Nephron (organoid): ENCODE results near the gene SCN1A.
"Not testable (repeated sequence)": the region's sequence is repeated elsewhere in the genome, so short reads cannot be mapped to it uniquely, and the experiment has no call there.

Source experiments
- H3K27ac Mint-ChIP-seq, 3 experiments: 2 replicates each; pipeline ENCODE4 v1.8.0; 2020; ENCODE audit warnings: mixed read lengths in 3 of 3, mild to moderate bottlenecking in 2 of 3, moderate library complexity in 1 of 3
- H3K27me3 Mint-ChIP-seq: 2 replicates; pipeline ENCODE4 v1.8.0; 2021; ENCODE audit warnings: low read depth, mild to moderate bottlenecking, moderate library complexity, mixed read lengths
- H3K36me3 Mint-ChIP-seq: 2 replicates; pipeline ENCODE4 v1.8.0; 2020; ENCODE audit warnings: low read depth, mixed read lengths
- H3K4me1 Mint-ChIP-seq: 2 replicates; pipeline ENCODE4 v1.8.0; 2020; ENCODE audit warnings: mixed read lengths
- H3K4me3 Mint-ChIP-seq, 3 experiments: 2 replicates each; pipeline ENCODE4 v1.8.0; 2020; ENCODE audit warnings: mild to moderate bottlenecking in 3 of 3, mixed read lengths in 3 of 3, moderate library complexity in 2 of 3
- H3K9me3 Mint-ChIP-seq: 2 replicates; pipeline ENCODE4 v1.8.0; 2020; ENCODE audit warnings: mixed read lengths
- TF ChIP-seq, protein P1 (sequence below), 3 experiments: fragments of 200-600 bp; sonication (generic); IDR thresholded peaks; one replicate each; pipeline ENCODE4 v1.5.0; 2021; ENCODE audit warnings: antibody characterized with exemption in 3 of 3; ENCODE audit not compliant: unreplicated experiment in 3 of 3

SCN1A gene

DNA sequence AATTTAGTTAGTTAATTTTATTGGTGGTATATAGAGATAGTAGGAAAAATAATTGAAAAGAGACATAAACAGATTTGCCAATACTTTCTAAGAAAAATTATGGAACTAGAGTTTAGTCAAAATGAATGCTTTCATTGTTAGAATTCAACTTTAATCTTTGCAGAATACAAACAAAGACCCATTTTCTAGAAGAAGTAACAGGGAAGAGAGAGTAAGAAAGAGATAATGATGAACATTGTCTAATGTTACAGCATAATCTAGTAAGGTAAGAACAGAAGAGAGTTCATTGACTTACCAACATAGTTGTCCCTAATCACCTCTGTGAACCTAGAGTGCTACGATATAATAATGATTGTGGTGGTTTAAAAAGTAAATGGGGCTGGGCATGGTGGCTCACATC, 23.7 kb downstream of the SCN1A start:
- H3K27me3 Mint-ChIP-seq: no peaks in the 10 kb centered on the region
- H3K9me3 Mint-ChIP-seq: peaks cover 4% of the 10 kb centered on the region
- TF ChIP-seq, protein P1, sequence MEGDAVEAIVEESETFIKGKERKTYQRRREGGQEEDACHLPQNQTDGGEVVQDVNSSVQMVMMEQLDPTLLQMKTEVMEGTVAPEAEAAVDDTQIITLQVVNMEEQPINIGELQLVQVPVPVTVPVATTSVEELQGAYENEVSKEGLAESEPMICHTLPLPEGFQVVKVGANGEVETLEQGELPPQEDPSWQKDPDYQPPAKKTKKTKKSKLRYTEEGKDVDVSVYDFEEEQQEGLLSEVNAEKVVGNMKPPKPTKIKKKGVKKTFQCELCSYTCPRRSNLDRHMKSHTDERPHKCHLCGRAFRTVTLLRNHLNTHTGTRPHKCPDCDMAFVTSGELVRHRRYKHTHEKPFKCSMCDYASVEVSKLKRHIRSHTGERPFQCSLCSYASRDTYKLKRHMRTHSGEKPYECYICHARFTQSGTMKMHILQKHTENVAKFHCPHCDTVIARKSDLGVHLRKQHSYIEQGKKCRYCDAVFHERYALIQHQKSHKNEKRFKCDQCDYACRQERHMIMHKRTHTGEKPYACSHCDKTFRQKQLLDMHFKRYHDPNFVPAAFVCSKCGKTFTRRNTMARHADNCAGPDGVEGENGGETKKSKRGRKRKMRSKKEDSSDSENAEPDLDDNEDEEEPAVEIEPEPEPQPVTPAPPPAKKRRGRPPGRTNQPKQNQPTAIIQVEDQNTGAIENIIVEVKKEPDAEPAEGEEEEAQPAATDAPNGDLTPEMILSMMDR (IDR thresholded peaks at IDR 0.05; ENCODE audit: unreplicated experiment in 3 of 3): no peak
- no peak overlapping the region for H3K4me3 Mint-ChIP-seq
- H3K27ac Mint-ChIP-seq: no peak overlapping the region
- no peaks in the 10 kb centered on the region for H3K36me3 Mint-ChIP-seq
- no peaks in the 10 kb centered on the region for H3K4me1 Mint-ChIP-seq

DNA sequence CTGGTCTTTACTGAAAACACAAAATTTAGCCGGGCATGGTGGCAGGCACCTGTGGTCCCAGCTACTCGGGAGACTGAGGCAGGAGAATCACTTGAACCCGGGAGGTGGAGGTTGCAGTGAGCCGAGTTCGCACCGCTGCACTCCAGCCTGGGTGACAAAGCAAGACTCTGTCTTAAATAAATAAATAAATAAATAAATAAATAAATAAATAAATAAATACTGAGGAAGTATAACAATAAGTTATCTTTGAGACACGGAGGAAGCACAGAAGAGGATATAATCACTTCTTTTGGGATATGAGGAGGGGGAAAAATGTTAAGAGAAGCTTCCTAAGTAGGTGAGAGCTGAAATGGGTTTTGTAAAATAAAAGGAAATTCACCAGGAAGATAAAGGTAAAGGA, 24.5 kb downstream of the SCN1A start:
- not testable (repeated sequence) for H3K36me3 Mint-ChIP-seq, H3K4me1 Mint-ChIP-seq, H3K4me3 Mint-ChIP-seq, H3K9me3 Mint-ChIP-seq, H3K27ac Mint-ChIP-seq, H3K27me3 Mint-ChIP-seq

DNA sequence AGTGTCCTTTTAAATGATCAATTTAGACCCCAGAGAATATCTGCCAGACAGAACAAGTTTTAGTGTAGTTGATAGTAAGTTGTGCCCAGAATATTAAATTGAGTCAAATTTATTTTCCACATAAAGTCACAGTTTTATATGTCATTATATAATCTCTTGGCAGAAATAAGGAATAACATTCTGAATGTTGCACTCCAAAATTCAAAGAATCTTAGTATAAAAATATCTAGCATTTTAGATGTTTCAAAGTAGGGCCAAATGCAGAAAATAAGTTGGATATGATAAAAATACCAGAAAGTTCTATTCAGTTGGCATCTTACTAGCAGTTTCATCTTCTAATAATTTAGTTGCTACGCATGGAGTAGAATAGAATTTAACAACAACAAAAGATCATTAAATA, 33.5 kb downstream of the SCN1A start:
- no peak overlapping the region for H3K4me3 Mint-ChIP-seq
- H3K27me3 Mint-ChIP-seq: no peaks in the 10 kb centered on the region
- no peaks in the 10 kb centered on the region for H3K36me3 Mint-ChIP-seq
- TF ChIP-seq, protein P1 (IDR thresholded peaks at IDR 0.05; ENCODE audit: unreplicated experiment in 3 of 3): no peak
- H3K9me3 Mint-ChIP-seq: peaks cover 2% of the 10 kb centered on the region
- no peak overlapping the region for H3K27ac Mint-ChIP-seq
- no peaks in the 10 kb centered on the region for H3K4me1 Mint-ChIP-seq

DNA sequence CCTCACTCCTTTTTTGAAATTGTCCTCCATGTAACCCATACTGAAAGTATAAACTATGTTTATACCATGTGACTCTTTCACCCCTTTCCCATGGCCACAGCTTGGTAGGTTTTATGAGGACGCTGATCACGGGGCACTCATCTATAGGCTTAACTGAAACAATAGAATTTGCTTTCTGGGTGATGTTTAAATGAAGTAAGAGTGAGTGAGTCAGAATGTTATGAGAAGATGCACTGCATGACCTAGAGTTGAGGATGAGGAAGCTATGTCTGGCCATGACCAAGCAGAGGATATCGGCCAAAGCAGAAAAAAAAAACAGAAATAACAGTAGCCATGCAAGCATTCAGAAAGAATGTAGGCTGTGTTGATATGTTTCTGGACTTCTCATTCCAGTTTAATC, 34.9 kb downstream of the SCN1A start:
- Mint-ChIP-seq H3K4me3 (no peak overlapping the region), H3K27me3 (no peaks in the 10 kb centered on the region), H3K36me3 (no peaks in the 10 kb centered on the region), H3K4me1 (no peaks in the 10 kb centered on the region), H3K27ac (no peak overlapping the region), H3K9me3 (no peaks in the 10 kb centered on the region)
- TF ChIP-seq, protein P1 (IDR thresholded peaks at IDR 0.05; ENCODE audit: unreplicated experiment in 3 of 3): no peak

DNA sequence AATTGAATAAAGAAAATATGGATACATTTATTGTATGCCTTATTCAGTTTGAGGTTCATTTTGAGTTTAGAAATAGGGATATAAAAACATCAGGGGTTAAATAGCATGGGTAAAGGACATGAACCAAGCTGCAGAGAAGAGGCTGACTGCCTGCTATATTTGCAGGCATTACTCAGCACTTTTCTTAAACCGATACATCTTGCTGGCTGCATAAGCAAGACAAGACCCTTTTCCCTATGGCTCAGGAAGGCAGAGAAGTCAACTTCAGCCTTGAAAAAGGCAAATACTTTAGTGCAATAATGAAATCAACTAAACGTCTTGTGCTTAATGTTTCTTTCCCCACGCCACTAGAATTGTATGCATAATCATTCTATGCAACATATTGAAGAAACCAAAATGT, 36.4 kb downstream of the SCN1A start:
- TF ChIP-seq, protein P1 (IDR thresholded peaks at IDR 0.05; ENCODE audit: unreplicated experiment in 3 of 3): no peak
- no peaks in the 10 kb centered on the region for H3K4me1 Mint-ChIP-seq

DNA sequence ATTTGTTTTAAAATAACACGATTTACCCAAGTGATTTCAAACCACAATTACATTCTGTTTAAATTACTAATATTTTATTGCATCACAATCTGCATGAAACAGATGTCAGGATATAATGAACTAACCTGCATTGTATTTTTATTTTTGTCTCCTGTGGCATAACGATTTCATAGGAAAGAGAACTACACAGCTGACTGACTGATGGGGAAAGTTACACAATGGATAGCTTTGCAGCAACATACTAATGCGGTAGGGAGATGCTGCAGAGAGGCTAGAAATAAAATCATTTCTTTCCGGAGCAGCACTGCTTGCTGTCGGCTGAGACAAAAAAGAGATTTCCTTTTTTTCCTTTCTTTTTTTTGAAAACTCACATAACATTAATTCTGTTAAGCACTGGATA, 36.9 kb downstream of the SCN1A start:
- Mint-ChIP-seq H3K36me3 (no peaks in the 10 kb centered on the region), H3K27ac (no peak overlapping the region), H3K27me3 (no peaks in the 10 kb centered on the region), H3K4me3 (no peak overlapping the region), H3K4me1 (no peaks in the 10 kb centered on the region), H3K9me3 (no peaks in the 10 kb centered on the region)
- TF ChIP-seq, protein P1 (IDR thresholded peaks at IDR 0.05; ENCODE audit: unreplicated experiment in 3 of 3): no peak

More for the DNA sequence above, 36.4 kb downstream of the SCN1A start:
- Mint-ChIP-seq H3K9me3 (no peaks in the 10 kb centered on the region), H3K27ac (no peak overlapping the region), H3K4me3 (no peak overlapping the region), H3K36me3 (no peaks in the 10 kb centered on the region), H3K27me3 (no peaks in the 10 kb centered on the region)
